ENCODE measurements around the gene RUNX1. TPM values are rescaled to one million over a fixed set of nuclear protein-coding genes. Genes with fewer than 3 reads are reported as not detected.

RUNX1 gene
- total and polyA plus RNA-seq, 2 experiments from 2014 or later: 0.12 TPM; not detected in 1

GRCh38 chr21:34962136-34962535 lies 87.0 kb downstream of the RUNX1 start:
- no peaks in the 10 kb centered on the region for H3K9me3 ChIP-seq (ENCODE audit: low read depth)
- H3K4me3 ChIP-seq: no peak overlapping the region
- no peak for DNase-seq (ENCODE audit: low read depth in 1 of 2, low spot score in 1 of 2)
- H3K4me1 ChIP-seq (ENCODE audit: low read depth): no peaks in the 10 kb centered on the region
- TF ChIP-seq, protein P1, sequence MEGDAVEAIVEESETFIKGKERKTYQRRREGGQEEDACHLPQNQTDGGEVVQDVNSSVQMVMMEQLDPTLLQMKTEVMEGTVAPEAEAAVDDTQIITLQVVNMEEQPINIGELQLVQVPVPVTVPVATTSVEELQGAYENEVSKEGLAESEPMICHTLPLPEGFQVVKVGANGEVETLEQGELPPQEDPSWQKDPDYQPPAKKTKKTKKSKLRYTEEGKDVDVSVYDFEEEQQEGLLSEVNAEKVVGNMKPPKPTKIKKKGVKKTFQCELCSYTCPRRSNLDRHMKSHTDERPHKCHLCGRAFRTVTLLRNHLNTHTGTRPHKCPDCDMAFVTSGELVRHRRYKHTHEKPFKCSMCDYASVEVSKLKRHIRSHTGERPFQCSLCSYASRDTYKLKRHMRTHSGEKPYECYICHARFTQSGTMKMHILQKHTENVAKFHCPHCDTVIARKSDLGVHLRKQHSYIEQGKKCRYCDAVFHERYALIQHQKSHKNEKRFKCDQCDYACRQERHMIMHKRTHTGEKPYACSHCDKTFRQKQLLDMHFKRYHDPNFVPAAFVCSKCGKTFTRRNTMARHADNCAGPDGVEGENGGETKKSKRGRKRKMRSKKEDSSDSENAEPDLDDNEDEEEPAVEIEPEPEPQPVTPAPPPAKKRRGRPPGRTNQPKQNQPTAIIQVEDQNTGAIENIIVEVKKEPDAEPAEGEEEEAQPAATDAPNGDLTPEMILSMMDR (IDR thresholded peaks at IDR 0.05; ENCODE audit: low read depth, low read length): no peak
- H3K27ac ChIP-seq: no peak overlapping the region
- peaks cover 33% of the 10 kb centered on the region for H3K27me3 ChIP-seq
- H3K36me3 ChIP-seq: no peaks in the 10 kb centered on the region

- no peak overlapping the region for H3K4me3 ChIP-seq
- H3K4me1 ChIP-seq (ENCODE audit: low read depth): no peaks in the 10 kb centered on the region
- DNase-seq (ENCODE audit: low read depth in 1 of 2, low spot score in 1 of 2): no peak
- no peak overlapping the region for H3K27ac ChIP-seq
- H3K36me3 ChIP-seq: no peaks in the 10 kb centered on the region
- TF ChIP-seq, protein P1 (IDR thresholded peaks at IDR 0.05; ENCODE audit: low read depth, low read length): no peak
- peaks cover 31% of the 10 kb centered on the region for H3K27me3 ChIP-seq
- H3K9me3 ChIP-seq (ENCODE audit: low read depth): no peaks in the 10 kb centered on the region
Observed at GRCh38 chr21:34960687-34961086, 88.4 kb downstream of the RUNX1 start.

DNA sequence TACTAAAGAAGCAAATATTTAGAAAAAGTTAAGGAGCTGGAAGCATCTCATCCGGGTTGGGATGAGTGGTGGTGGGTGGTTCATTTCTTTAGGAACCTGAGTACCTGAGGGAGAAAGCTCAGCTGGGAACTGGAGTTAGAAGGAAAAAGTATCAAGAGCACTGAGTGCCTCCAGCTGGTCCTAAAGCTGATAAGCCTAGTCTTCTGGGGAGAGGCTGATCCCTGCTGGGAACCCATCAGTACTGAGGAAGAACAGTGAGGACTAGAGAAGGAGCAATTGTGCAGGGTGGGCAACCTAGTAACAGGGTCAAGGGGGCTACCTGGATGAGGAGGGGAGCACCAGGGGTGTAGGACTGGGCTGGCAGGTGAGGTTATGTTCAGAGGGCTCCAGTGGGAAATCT lies 89.5 kb downstream of the RUNX1 start:
- Histone ChIP-seq H3K27ac (no peak overlapping the region), H3K27me3 (peaks cover 29% of the 10 kb centered on the region), H3K4me3 (no peak overlapping the region), H3K36me3 (no peaks in the 10 kb centered on the region), H3K9me3 (ENCODE audit: low read depth) (no peaks in the 10 kb centered on the region), H3K4me1 (ENCODE audit: low read depth) (no peaks in the 10 kb centered on the region)
- no peak for DNase-seq (ENCODE audit: low read depth in 1 of 2, low spot score in 1 of 2)
- TF ChIP-seq, protein P1 (IDR thresholded peaks at IDR 0.05; ENCODE audit: low read depth, low read length): no peak

- TF ChIP-seq, protein P1 (IDR thresholded peaks at IDR 0.05; ENCODE audit: low read depth, low read length): no peak
Observed at GRCh38 chr21:34958040-34958439, 91.1 kb downstream of the RUNX1 start.

DNA sequence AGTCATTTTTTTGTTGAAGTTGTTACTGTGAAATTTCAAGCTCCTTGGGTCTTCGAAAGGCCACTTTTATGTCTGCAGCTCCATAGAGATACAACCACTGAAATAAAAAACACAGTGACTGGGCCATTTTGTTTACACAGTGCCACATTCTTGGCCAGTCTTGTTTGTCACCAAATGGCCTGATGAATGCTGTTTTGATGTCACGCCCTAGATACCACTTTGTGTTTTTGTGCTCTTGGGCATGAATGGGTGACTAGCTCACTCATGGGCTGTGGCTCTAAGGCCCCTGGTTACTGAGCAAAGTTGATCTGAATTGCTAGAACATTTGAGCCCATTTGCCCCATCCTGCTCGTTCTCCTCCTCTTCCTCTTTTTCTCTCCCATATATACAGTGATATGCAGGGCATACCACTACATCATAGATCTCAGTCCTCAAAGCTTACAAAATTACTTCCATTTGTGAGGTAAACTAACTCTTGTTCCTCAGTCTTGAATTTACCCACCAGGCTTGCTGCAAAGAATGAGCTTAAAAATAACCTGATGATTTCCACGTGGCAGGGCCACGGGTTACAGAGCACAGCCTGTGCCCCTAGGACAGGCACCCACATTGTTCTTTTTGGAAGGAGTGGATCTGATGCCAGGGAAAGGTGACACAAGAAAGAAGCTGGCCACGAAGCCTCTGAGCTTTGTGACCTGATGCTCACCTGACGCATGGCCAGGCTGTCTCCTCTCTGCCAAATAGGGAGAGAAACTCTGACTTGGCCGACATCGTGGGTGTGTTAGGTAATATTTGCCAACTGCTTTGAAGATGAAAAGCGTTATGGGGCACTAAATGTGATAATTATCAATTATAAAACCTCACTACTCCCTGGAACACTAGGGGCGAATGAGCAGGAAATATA lies 92.4 kb downstream of the RUNX1 start:
- Histone ChIP-seq H3K9me3 (ENCODE audit: low read depth) (no peaks in the 10 kb centered on the region), H3K4me3 (no peak overlapping the region), H3K4me1 (ENCODE audit: low read depth) (no peaks in the 10 kb centered on the region), H3K36me3 (no peaks in the 10 kb centered on the region), H3K27ac (no peak overlapping the region), H3K27me3 (peaks cover 17% of the 10 kb centered on the region)
- TF ChIP-seq, protein P1 (IDR thresholded peaks at IDR 0.05; ENCODE audit: low read depth, low read length): no peak
- DNase-seq (ENCODE audit: low read depth in 1 of 2, low spot score in 1 of 2): no peak

More at GRCh38 chr21:34958040-34958439, 91.1 kb downstream of the RUNX1 start:
- Histone ChIP-seq H3K36me3 (no peaks in the 10 kb centered on the region), H3K27ac (no peak overlapping the region), H3K4me3 (no peak overlapping the region), H3K9me3 (ENCODE audit: low read depth) (no peaks in the 10 kb centered on the region), H3K27me3 (peaks cover 28% of the 10 kb centered on the region), H3K4me1 (ENCODE audit: low read depth) (no peaks in the 10 kb centered on the region)
- no peak for DNase-seq (ENCODE audit: low read depth in 1 of 2, low spot score in 1 of 2)

Measured in cardiac muscle cell (in vitro differentiated cells and primary cell).